Lower lobe of right lung (tissue), 2 donors: ENCODE measurements around the gene RBM45. TPM values are rescaled to one million over a fixed set of nuclear protein-coding genes. Genes with fewer than 3 reads are reported as not detected.

Source experiments
- ATAC-seq, 2 donors: fragments of 200-7000 bp; cut with Tn5 transposase; one replicate each; pipeline ENCODE4 v1.9.1; 2020 to 2022; ENCODE audit warnings: mild to moderate bottlenecking in 2 of 2, moderate library complexity in 2 of 2
- DNase-seq: peaks from one replicate; pipeline ENCODE4 v3.0.0-alpha.2; 2020
- H3K27ac ChIP-seq: fragments of 200-600 bp; one replicate; pipeline ENCODE4 v1.8.0; 2022
- H3K27me3 ChIP-seq: fragments of 200-600 bp; one replicate; pipeline ENCODE4 v1.8.0; 2022; ENCODE audit warnings: low read depth
- H3K36me3 ChIP-seq: fragments of 200-600 bp; one replicate; pipeline ENCODE4 v1.8.0; 2022; ENCODE audit warnings: mild to moderate bottlenecking
- H3K4me1 ChIP-seq: fragments of 200-600 bp; one replicate; pipeline ENCODE4 v1.8.0; 2022
- H3K4me3 ChIP-seq: fragments of 200-600 bp; one replicate; pipeline ENCODE4 v1.8.0; 2022; ENCODE audit warnings: mild to moderate bottlenecking
- H3K9me3 ChIP-seq: fragments of 200-600 bp; one replicate; pipeline ENCODE4 v1.8.0; 2022
- CTCF ChIP-seq: fragments of 200-600 bp; IDR thresholded peaks from one replicate; pipeline ENCODE4 v1.8.0; 2022; ENCODE audit warnings: antibody characterized with exemption, mild to moderate bottlenecking
- intact Hi-C: fragments of 100-400 bp; cut with DNase I; formaldehyde crosslinking; loops from one replicate; pipeline ENCODE4 v1.11.0; 2022
- total RNA-seq: library from RNA; stranded (reverse); fragmentation: NEBNext Ultra II Directional; extraction: Animal tissue kit (Norgen Biotek cat#: 25700); gene quantifications from one replicate; pipeline ENCODE4 v1.2.1, GENCODE V29; 2021
- donor health status: DM: no; HTN: yes; CAD: no; lungs with severe emphysema.

RBM45 gene
- total RNA-seq, 1 donor from 2014 or later = 11.7 TPM

GRCh38 chr2:178163395-178163794 is 51.2 kb downstream of the RBM45 start:
- ATAC-seq = no peak
- H3K4me1 ChIP-seq = no peaks in the 10 kb centered on the region
- H3K27ac ChIP-seq = no peak overlapping the region
- no peak overlapping the region for H3K4me3 ChIP-seq
- intact Hi-C loops = no loop called here
- H3K36me3 ChIP-seq = no peaks in the 10 kb centered on the region
- DNase-seq = no peak
- no peaks in the 10 kb centered on the region for H3K9me3 ChIP-seq
- TF ChIP-seq CTCF = no peak
- no peaks in the 10 kb centered on the region for H3K27me3 ChIP-seq

GRCh38 chr2:178163911-178164310 is 51.7 kb downstream of the RBM45 start:
- intact Hi-C loops = no loop called here
- no peaks in the 10 kb centered on the region for H3K9me3 ChIP-seq
- no peaks in the 10 kb centered on the region for H3K27me3 ChIP-seq
- no peak overlapping the region for H3K27ac ChIP-seq
- ATAC-seq = no peak
- no peaks in the 10 kb centered on the region for H3K4me1 ChIP-seq
- no peak overlapping the region for H3K4me3 ChIP-seq
- no peaks in the 10 kb centered on the region for H3K36me3 ChIP-seq
- no peak for DNase-seq
- TF ChIP-seq CTCF = no peak

GRCh38 chr2:178173657-178174056 is 61.4 kb downstream of the RBM45 start:
- Histone ChIP-seq H3K27ac (no peak overlapping the region), H3K9me3 (no peaks in the 10 kb centered on the region), H3K4me1 (no peaks in the 10 kb centered on the region), H3K4me3 (no peak overlapping the region), H3K27me3 (no peaks in the 10 kb centered on the region), H3K36me3 (no peaks in the 10 kb centered on the region)
- ATAC-seq = no peak
- intact Hi-C loops = no loop called here
- DNase-seq = no peak
- TF ChIP-seq CTCF = no peak

GRCh38 chr2:178177066-178177679 is 64.9 kb downstream of the RBM45 start:
- ATAC-seq (no peak), DNase-seq (no peak)
- Histone ChIP-seq H3K36me3 (no peaks in the 10 kb centered on the region), H3K4me3 (no peak overlapping the region), H3K9me3 (no peaks in the 10 kb centered on the region), H3K4me1 (no peaks in the 10 kb centered on the region), H3K27me3 (no peaks in the 10 kb centered on the region), H3K27ac (no peak overlapping the region)
- TF ChIP-seq CTCF = no peak
- intact Hi-C loops = no loop called here

Other genes with a start within 250 kb of the RBM45 start
- 0.27 TPM for gene PDE11A, start 39.7 kb upstream of the RBM45 start, total RNA-seq
- gene OSBPL6, start 82.1 kb downstream of the RBM45 start, total RNA-seq = 7.9 TPM